ENCODE results near the gene NEDD4L. TPM values are rescaled to one million over a fixed set of nuclear protein-coding genes. Genes with fewer than 3 reads are reported as not detected.

NEDD4L gene
- total RNA-seq, 3 donors from 2014 or later: 161 to 309 (median 256) TPM

DNA sequence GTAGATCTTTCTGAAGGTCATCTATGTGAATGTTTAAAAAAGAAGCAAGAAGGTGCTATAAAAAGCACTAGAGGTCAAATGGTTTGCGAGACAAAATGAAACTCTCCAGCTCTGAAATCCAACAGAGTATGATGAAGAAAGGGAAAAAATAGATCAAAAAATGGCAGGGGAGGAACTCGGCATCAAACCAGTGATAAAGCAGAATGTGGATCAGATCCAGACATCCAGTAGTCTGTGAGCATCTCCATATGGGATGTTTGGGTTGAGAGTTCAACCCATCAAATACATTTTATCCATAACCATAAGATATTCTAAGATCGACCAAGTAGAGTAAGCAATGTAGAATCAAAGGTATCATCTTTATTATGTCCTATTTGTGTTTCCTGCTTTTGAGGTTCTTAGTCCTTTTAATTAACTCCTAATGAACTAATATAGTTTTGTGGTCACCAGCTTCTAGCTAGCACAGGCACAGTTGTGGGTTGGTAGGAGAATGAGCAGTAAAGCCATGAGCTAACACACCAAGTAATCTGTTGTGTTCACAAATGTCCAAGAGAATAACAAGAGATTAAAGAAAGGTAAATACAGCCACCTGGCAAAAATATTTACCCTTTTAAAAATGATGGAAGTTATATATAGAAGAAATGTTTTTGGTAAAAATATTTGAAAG lies 160.9 kb downstream of the NEDD4L start:
- Histone ChIP-seq H3K36me3 (ENCODE audit: low read depth) (no peaks in the 10 kb centered on the region), H3K9me3 (no peaks in the 10 kb centered on the region), H3K4me1 (ENCODE audit: low read depth) (peaks cover 12% of the 10 kb centered on the region), H3K4me3 (no peak overlapping the region)
- intact Hi-C loops (cut with DNase I, micrococcal nuclease): no loop called here
- DNase-seq: no peak
- TF ChIP-seq, protein P1, sequence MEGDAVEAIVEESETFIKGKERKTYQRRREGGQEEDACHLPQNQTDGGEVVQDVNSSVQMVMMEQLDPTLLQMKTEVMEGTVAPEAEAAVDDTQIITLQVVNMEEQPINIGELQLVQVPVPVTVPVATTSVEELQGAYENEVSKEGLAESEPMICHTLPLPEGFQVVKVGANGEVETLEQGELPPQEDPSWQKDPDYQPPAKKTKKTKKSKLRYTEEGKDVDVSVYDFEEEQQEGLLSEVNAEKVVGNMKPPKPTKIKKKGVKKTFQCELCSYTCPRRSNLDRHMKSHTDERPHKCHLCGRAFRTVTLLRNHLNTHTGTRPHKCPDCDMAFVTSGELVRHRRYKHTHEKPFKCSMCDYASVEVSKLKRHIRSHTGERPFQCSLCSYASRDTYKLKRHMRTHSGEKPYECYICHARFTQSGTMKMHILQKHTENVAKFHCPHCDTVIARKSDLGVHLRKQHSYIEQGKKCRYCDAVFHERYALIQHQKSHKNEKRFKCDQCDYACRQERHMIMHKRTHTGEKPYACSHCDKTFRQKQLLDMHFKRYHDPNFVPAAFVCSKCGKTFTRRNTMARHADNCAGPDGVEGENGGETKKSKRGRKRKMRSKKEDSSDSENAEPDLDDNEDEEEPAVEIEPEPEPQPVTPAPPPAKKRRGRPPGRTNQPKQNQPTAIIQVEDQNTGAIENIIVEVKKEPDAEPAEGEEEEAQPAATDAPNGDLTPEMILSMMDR (IDR thresholded peaks at IDR 0.05): no peak
- ATAC-seq: no peak

DNA sequence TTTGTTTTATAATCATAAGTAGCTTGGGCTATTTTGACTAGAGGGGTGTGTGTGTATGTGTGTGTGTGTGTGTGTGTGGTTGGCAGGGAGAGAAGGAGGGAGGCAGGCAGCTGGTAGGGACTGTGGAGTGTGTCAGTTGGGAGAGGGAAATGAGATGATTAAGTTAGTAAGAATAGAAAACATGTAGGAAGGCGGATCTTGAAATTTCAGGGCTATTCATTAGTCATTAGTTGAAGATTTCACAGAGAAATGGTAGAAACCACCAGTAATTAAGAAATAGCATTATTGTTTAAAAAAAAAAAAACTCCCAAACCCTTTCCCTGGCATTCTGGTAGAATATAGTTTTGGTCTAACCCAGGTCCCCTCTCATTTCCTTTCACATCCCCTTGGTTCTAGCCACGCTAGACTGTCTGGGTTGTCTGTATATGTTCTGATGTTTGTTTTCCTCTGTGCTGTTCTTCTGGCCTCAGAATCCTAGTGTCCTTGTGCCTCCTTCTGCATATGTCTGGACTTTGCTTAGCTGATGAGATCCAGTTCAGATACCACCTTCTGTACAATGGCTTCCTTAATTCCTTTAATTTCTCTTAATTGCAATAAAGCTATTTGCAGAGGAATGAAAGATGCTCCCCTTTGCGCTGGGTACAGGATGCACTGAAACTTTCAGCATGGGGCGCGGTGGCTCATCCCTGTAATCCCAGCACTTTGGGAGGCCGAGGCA lies 161.6 kb downstream of the NEDD4L start:
- Histone ChIP-seq H3K36me3 (ENCODE audit: low read depth) (no peaks in the 10 kb centered on the region), H3K9me3 (no peaks in the 10 kb centered on the region), H3K4me3 (no peak overlapping the region), H3K4me1 (ENCODE audit: low read depth) (peaks cover 10% of the 10 kb centered on the region)
- ATAC-seq (no peak), DNase-seq (no peak)
- TF ChIP-seq, protein P1 (IDR thresholded peaks at IDR 0.05): no peak
- intact Hi-C loops (cut with DNase I, micrococcal nuclease): no loop called here

DNA sequence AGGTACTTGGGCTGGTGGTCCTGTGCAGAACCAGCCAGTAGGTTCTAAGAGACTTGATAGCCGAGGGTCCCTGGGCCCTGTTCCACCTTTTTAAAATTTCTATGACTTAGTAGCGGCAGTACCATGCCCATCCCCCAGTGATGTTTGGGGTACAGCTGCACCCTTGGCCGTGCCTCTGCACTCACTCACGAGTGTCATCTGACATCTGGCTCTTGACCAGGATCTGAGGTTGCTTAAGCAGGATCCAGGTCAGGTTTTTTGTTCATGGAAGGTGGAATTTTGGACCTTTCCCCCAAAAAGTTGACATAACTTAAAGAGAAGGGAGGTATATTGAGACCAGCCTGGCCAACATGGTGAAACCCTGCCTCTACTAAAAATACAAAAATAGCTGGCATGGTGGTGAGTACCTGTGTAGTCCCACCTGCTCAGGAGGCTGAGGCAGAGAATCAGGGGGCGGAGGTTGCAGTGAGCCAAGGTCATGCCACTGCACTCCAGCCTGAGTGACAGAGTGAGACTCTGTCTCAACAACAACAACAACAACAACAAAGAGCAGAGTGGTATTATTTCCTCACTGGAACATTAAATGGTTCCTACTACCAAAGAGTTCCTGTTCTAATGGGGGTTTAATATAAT lies 163.6 kb downstream of the NEDD4L start:
- Histone ChIP-seq H3K4me3 (no peak overlapping the region), H3K4me1 (ENCODE audit: low read depth) (peaks cover 6% of the 10 kb centered on the region), H3K9me3 (no peaks in the 10 kb centered on the region), H3K36me3 (ENCODE audit: low read depth) (no peaks in the 10 kb centered on the region)
- ATAC-seq: no peak
- TF ChIP-seq, protein P1 (IDR thresholded peaks at IDR 0.05): no peak
- DNase-seq: no peak
- intact Hi-C loops (cut with DNase I, micrococcal nuclease): no loop called here

DNA sequence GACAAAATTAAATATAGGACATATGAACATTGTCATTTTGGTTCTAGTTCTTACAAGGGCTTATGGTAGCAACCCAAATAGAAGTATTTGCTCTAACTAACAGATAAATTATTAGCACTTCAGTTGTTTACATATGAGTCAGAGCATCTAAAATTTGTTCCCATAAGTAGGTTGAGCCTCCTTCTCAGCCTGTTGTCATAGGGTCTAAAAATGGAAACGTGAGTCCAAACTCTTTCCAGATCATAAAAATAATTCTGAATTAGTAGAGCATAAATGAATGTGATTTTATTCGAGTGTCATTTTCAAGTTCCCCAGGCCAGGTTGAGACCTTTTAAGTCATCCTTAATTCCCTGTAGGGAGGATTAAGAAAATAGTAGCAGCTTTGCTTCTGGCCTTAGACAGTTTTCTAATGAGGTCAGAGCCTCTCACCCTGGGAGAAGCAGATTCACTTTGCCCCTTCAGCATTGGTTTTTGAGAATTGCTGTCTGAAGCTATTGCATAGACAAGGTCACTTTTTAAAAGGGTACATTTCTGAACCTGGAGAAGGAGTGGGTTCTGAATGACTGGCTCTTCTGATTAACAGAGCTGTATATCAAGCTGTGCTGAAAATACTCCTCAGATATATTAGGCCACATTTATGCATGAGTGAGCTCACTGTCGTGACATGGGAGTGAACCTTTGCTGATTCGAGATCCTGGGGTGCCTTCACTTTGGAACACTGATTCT lies 164.3 kb downstream of the NEDD4L start:
- intact Hi-C loops (cut with DNase I, micrococcal nuclease): no loop called here
- ATAC-seq (no peak), DNase-seq (peak in 1 of 3 donors; percentile 1)
- Histone ChIP-seq H3K4me1 (ENCODE audit: low read depth) (peaks cover 8% of the 10 kb centered on the region), H3K4me3 (no peak overlapping the region), H3K9me3 (no peaks in the 10 kb centered on the region), H3K36me3 (ENCODE audit: low read depth) (no peaks in the 10 kb centered on the region)
- TF ChIP-seq, protein P1 (IDR thresholded peaks at IDR 0.05): no peak

DNA sequence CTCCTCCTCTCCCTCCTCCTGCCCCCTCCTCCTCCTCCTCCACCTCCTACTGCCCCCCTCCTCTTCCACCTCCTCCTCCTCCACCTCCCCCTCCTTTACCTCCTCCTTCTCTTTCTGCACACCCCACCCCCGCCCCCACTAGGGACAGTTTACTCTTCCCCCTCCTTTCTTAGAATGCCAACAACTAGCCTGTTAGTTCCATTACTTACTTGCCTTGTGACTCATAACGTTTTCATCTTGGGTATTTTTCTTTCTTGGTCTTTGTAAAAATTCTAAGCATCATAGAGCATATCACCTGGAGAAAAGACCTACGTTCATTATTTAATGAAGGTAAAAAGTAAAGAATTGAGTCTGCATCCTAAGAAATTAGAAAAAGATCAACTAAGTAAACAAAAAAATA lies 165.3 kb downstream of the NEDD4L start:
- intact Hi-C loops (cut with DNase I, micrococcal nuclease): no loop called here
- H3K4me1 ChIP-seq (ENCODE audit: low read depth): peaks cover 17% of the 10 kb centered on the region
- ATAC-seq: no peak

More for the DNA sequence above, 165.3 kb downstream of the NEDD4L start:
- TF ChIP-seq, protein P1 (IDR thresholded peaks at IDR 0.05): no peak
- Histone ChIP-seq H3K36me3 (ENCODE audit: low read depth) (no peaks in the 10 kb centered on the region), H3K9me3 (no peaks in the 10 kb centered on the region), H3K4me3 (no peak overlapping the region)
- no peak for DNase-seq
